K562 (cell line): ENCODE data around the gene GPR180. TPM values are rescaled to one million over a fixed set of nuclear protein-coding genes. Genes with fewer than 3 reads are reported as not detected.

ENCODE experiments used
- ATF2 ChIP-seq: sonication (generic); formaldehyde crosslinking; IDR thresholded peaks from 2 replicates; pipeline ENCODE4 v1.8.1; 2022; ENCODE audit warnings: missing genetic modification reagents
- C11orf30 ChIP-seq: fragments of 450-650 bp; IDR thresholded peaks from 2 replicates; pipeline ENCODE4 v1.6.1; 2016; ENCODE audit warnings: low read depth, mild to moderate bottlenecking
- CSDE1 ChIP-seq, 2 experiments: fragments of 450-650 bp; IDR thresholded peaks; 2 replicates each; pipeline ENCODE4 v1.6.1; 2016; ENCODE audit warnings: mild to moderate bottlenecking in 1 of 2
- DIDO1 ChIP-seq: fragments of 450-650 bp; IDR thresholded peaks from 2 replicates; pipeline ENCODE4 v1.6.1; 2016; ENCODE audit warnings: low read depth, missing biosample characterization, missing genetic modification characterization
- GTF2B ChIP-seq: IDR thresholded peaks from 2 replicates; pipeline ENCODE4 v1.6.1; 2011; ENCODE audit not compliant: insufficient read length; ENCODE audit errors: extremely low read depth
- GTF2E2 ChIP-seq: fragments of 200-800 bp; sonication (Bioruptor generic); IDR thresholded peaks from 2 replicates; pipeline ENCODE4 v1.6.1; 2016; ENCODE audit warnings: missing genetic modification characterization, missing compliant biosample characterization
- HDAC6 ChIP-seq: IDR thresholded peaks from 2 replicates; pipeline ENCODE4 v1.6.1; 2012; ENCODE audit warnings: low read depth, mild to moderate bottlenecking, control low read depth, inconsistent platforms, low read length, moderate library complexity
- HMGN3 ChIP-seq: IDR thresholded peaks from 2 replicates; pipeline ENCODE4 v1.6.1; 2011; ENCODE audit warnings: borderline replicate concordance, low read depth, mild to moderate bottlenecking, mixed read lengths, low read length; ENCODE audit not compliant: insufficient read length; ENCODE audit errors: extremely low read depth
- KLF10 ChIP-seq: fragments of 250-450 bp; sonication (Bioruptor Pico); IDR thresholded peaks from 2 replicates; pipeline ENCODE4 v1.6.1; 2021; ENCODE audit warnings: matching md5 sums
- MAFK ChIP-seq: IDR thresholded peaks from 2 replicates; pipeline ENCODE4 v1.6.1; 2011; ENCODE audit warnings: low read length, improper control_type of control experiment
- MTA1 ChIP-seq: fragments of 450-650 bp; IDR thresholded peaks from 2 replicates; pipeline ENCODE4 v1.6.1; 2017; ENCODE audit warnings: borderline replicate concordance
- NFRKB ChIP-seq: fragments of 450-650 bp; IDR thresholded peaks from 2 replicates; pipeline ENCODE4 v1.6.1; 2016; ENCODE audit warnings: low read depth
- RCOR1 ChIP-seq, 2 experiments: IDR thresholded peaks; 2 replicates each; pipeline ENCODE4 v1.6.1; 2012; ENCODE audit warnings: low read depth in 2 of 2, low read length in 2 of 2, borderline replicate concordance in 1 of 2, improper control_type of control experiment in 1 of 2
- TEAD4 ChIP-seq, 2 experiments: sonication (generic) in 1 of 2; formaldehyde crosslinking in 1 of 2; IDR thresholded peaks; 2 replicates each; pipeline versions ENCODE4 v1.6.1 to v1.8.0; 2012 to 2022; ENCODE audit warnings: borderline replicate concordance in 1 of 2, inconsistent platforms in 1 of 2, low read length in 1 of 2, mild to moderate bottlenecking in 1 of 2, missing genetic modification reagents in 1 of 2
- ZNF133 ChIP-seq: fragments of 250-450 bp; sonication (Bioruptor Pico); IDR thresholded peaks from 2 replicates; pipeline ENCODE4 v1.4.0; 2020; ENCODE audit warnings: mild to moderate bottlenecking
- ZNF224 ChIP-seq: sonication (generic); formaldehyde crosslinking; IDR thresholded peaks from 2 replicates; pipeline ENCODE4 v1.8.0; 2022; ENCODE audit warnings: mild to moderate bottlenecking, missing genetic modification reagents
- ZNF41 ChIP-seq: fragments of 250-450 bp; sonication (Bioruptor Pico); conservative IDR thresholded peaks from 2 replicates; pipeline ENCODE4 v1.4.0; 2020; ENCODE audit warnings: mild to moderate bottlenecking
- ZNF551 ChIP-seq: fragments of 250-450 bp; sonication (Bioruptor Pico); IDR thresholded peaks from 2 replicates; pipeline ENCODE4 v1.5.0; 2021; ENCODE audit warnings: mild to moderate bottlenecking, moderate library complexity
- ZNF707 ChIP-seq: fragments of 250-450 bp; sonication (Bioruptor Pico); conservative IDR thresholded peaks from 2 replicates; pipeline ENCODE4 v1.8.0; 2022; ENCODE audit warnings: inconsistent platforms, mild to moderate bottlenecking, moderate library complexity
- ZNF75A ChIP-seq: fragments of 450-650 bp; formaldehyde crosslinking; IDR thresholded peaks from 2 replicates; pipeline ENCODE4 v1.4.0; 2020; ENCODE audit warnings: mild to moderate bottlenecking
- ZNF778 ChIP-seq: fragments of 450-650 bp; formaldehyde crosslinking; IDR thresholded peaks from 2 replicates; pipeline ENCODE4 v1.4.0; 2020; ENCODE audit warnings: mild to moderate bottlenecking, moderate library complexity
- ZNF785 ChIP-seq: fragments of 250-450 bp; sonication (Bioruptor Pico); IDR thresholded peaks from 2 replicates; pipeline ENCODE4 v1.4.0; 2020; ENCODE audit warnings: mild to moderate bottlenecking
- polyA plus RNA-seq, 8 experiments: library from polyadenylated mRNA; depleted of rRNA in 4 of 8; stranded (reverse) in 5 of 8; unstranded in 3 of 8; fragments of >200 nt; fragmentation: Nextera tagmentation in 2 of 8; fragmentation: Illumina TruSeq in 1 of 8; extraction: Ambion mirVana in 2 of 8; extraction: Trizol in 1 of 8; gene quantifications; 2 replicates each; pipeline versions ENCODE4 v1.2.1 to v1.2.3, GENCODE V29; 2011 to 2014; ENCODE audit warnings: inconsistent platforms in 1 of 8, missing spikeins in 1 of 8
- total RNA-seq, 7 experiments: library from RNA; depleted of rRNA in 6 of 7; stranded (reverse); fragments of >200 nt in 6 of 7; fragmentation: Illumina TruSeq in 2 of 7; extraction: Trizol in 2 of 7; gene quantifications; 2 replicates each; pipeline versions ENCODE4 v1.2.1 to v1.2.3, GENCODE V29; 2011 to 2021; ENCODE audit warnings: low replicate concordance in 1 of 7
- TF ChIP-seq, protein P1 (sequence below): fragments of 250-450 bp; sonication (Bioruptor Pico); IDR thresholded peaks from 2 replicates; pipeline ENCODE4 v1.8.0; 2022; ENCODE audit warnings: inconsistent platforms
- TF ChIP-seq, protein P2 (sequence below), 3 experiments: IDR thresholded peaks in 2 of 3; conservative IDR thresholded peaks in 1 of 3; 2 replicates each; pipeline ENCODE4 v1.5.1; 2011 to 2012; ENCODE audit warnings: low read length in 3 of 3, mild to moderate bottlenecking in 3 of 3, control low read depth in 2 of 3, improper control_type of control experiment in 1 of 3, inconsistent platforms in 1 of 3, low read depth in 1 of 3, mixed read lengths in 1 of 3, moderate library complexity in 1 of 3; ENCODE audit not compliant: insufficient read depth in 2 of 3

The GPR180 gene
- total and polyA plus RNA-seq, 9 of the 15 experiments (the other 6 are each of a cell fraction or from before 2014, with no cell fraction given): 0.77 to 4.1 (median 1.8) TPM

DNA sequence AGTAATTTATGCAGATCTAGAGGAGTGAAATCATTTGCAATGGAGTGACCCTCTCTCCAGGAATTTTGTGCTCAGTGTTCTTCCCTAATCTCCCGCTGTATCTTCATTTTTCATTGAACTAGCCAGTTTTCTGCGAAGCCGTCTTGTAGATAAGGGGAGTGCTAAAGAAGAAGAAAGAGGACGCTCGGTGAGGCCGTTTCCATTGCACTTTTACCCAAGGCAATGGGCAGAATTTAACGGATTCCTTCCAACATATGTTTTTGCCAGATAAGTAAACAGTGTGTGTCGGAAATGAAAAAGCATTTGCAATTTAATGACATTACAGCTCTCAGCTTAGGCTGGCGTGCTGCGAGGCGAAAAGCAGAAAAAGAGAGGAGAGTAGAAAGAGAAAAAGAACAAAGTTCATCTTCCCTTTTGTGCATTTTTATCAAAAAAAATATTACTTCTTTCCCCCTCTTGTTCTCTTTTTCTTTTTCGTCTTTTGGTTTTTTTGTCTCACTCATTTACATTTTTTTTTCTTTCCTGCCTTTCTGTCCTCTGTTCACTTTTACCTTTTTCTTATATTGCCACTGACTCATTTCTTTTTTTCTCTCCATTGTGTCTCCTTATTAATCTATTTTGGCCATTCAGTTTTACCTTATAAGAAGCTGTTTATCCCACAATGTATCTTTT, 60.8 kb downstream of the GPR180 start (continued):
- TF ChIP-seq ATF2: no peak
- TF ChIP-seq C11orf30: no peak
- TF ChIP-seq ZNF551 (CRISPR knock-in tag): no peak
- TF ChIP-seq, protein P1, sequence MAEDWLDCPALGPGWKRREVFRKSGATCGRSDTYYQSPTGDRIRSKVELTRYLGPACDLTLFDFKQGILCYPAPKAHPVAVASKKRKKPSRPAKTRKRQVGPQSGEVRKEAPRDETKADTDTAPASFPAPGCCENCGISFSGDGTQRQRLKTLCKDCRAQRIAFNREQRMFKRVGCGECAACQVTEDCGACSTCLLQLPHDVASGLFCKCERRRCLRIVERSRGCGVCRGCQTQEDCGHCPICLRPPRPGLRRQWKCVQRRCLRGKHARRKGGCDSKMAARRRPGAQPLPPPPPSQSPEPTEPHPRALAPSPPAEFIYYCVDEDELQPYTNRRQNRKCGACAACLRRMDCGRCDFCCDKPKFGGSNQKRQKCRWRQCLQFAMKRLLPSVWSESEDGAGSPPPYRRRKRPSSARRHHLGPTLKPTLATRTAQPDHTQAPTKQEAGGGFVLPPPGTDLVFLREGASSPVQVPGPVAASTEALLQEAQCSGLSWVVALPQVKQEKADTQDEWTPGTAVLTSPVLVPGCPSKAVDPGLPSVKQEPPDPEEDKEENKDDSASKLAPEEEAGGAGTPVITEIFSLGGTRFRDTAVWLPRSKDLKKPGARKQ (CRISPR knock-in tag): no peak
- no peak for TF ChIP-seq DIDO1 (tag)
- TF ChIP-seq ZNF785 (CRISPR knock-in tag): no peak
- TF ChIP-seq ZNF707: no peak
- TF ChIP-seq GTF2B: no peak
- no peak for TF ChIP-seq ZNF41 (CRISPR knock-in tag)
- TF ChIP-seq ZNF778 (CRISPR knock-in tag): no peak
- no peak for TF ChIP-seq ZNF224
- TF ChIP-seq KLF10 (CRISPR knock-in tag): no peak
- no peak for TF ChIP-seq HDAC6
- TF ChIP-seq MAFK: no peak
- TF ChIP-seq CSDE1 (IDR thresholded peaks at IDR 0.05): no peak
- no peak for TF ChIP-seq HMGN3
- TF ChIP-seq, protein P2, sequence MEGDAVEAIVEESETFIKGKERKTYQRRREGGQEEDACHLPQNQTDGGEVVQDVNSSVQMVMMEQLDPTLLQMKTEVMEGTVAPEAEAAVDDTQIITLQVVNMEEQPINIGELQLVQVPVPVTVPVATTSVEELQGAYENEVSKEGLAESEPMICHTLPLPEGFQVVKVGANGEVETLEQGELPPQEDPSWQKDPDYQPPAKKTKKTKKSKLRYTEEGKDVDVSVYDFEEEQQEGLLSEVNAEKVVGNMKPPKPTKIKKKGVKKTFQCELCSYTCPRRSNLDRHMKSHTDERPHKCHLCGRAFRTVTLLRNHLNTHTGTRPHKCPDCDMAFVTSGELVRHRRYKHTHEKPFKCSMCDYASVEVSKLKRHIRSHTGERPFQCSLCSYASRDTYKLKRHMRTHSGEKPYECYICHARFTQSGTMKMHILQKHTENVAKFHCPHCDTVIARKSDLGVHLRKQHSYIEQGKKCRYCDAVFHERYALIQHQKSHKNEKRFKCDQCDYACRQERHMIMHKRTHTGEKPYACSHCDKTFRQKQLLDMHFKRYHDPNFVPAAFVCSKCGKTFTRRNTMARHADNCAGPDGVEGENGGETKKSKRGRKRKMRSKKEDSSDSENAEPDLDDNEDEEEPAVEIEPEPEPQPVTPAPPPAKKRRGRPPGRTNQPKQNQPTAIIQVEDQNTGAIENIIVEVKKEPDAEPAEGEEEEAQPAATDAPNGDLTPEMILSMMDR (IDR thresholded peaks at IDR 0.05 in 2 of 3, conservative IDR thresholded peaks at IDR 0.05 in 1 of 3; ENCODE audit: insufficient read depth in 2 of 3, low read depth in 1 of 3, low read length in 3 of 3): no peak
- TF ChIP-seq NFRKB: peak; percentile 78; the same call in 1 of the 2 replicates
- TF ChIP-seq TEAD4 (IDR thresholded peaks at IDR 0.05; ENCODE audit: low read length): peak; percentile 93
- TF ChIP-seq TEAD4 (CRISPR knock-in tag; IDR thresholded peaks at IDR 0.05; ENCODE audit: borderline replicate concordance): no peak
- TF ChIP-seq RCOR1 (IDR thresholded peaks at IDR 0.05; ENCODE audit: borderline replicate concordance in 1 of 2, low read depth in 2 of 2, low read length in 2 of 2): peak in 1 of 2 experiments; percentile 74; a peak in 2 of 4 replicates
- TF ChIP-seq MTA1: 0 out of 2 replicates have a peak, but pooled peaks have one; percentile 70
- TF ChIP-seq GTF2E2 (tag): no peak
- TF ChIP-seq ZNF75A (CRISPR knock-in tag): no peak
- TF ChIP-seq ZNF133: no peak
